Measurements from ENCODE around the gene RFNG.
A peak's percentile ranks its signal among the peaks of the same experiment; 100 is the strongest.

The RFNG gene

GRCh38 chr17:82097919-82098168, 46.2 kb upstream of the RFNG start:
- DNase-seq (ENCODE audit: extremely low read depth, insufficient read length) = no peak
- no peaks in the 10 kb centered on the region for H3K27me3 ChIP-seq (replicated peaks; ENCODE audit: control insufficient read depth, insufficient read depth, low read length)
- H3K4me3 ChIP-seq (replicated peaks; ENCODE audit: low read depth, low read length) = peak overlapping the region; percentile 87
- TF ChIP-seq CTCF (IDR thresholded peaks at IDR 0.05; ENCODE audit: insufficient read depth, low read length, poor library complexity, severe bottlenecking) = no peak
- H3K36me3 ChIP-seq (ENCODE audit: control insufficient read depth, insufficient read depth, low read length) = peaks cover 31% of the 10 kb centered on the region

GRCh38 chr17:82097184-82097918, 45.7 kb upstream of the RFNG start:
- Histone ChIP-seq H3K27me3 (replicated peaks; ENCODE audit: control insufficient read depth, insufficient read depth, low read length) (no peaks in the 10 kb centered on the region), H3K4me3 (replicated peaks; ENCODE audit: low read depth, low read length) (peak overlapping the region; percentile 87), H3K36me3 (ENCODE audit: control insufficient read depth, insufficient read depth, low read length) (peaks cover 32% of the 10 kb centered on the region)
- no peak for TF ChIP-seq CTCF (IDR thresholded peaks at IDR 0.05; ENCODE audit: insufficient read depth, low read length, poor library complexity, severe bottlenecking)
- DNase-seq (ENCODE audit: extremely low read depth, insufficient read length) = peak; percentile 55

- H3K27me3 ChIP-seq (replicated peaks; ENCODE audit: control insufficient read depth, insufficient read depth, low read length) = no peaks in the 10 kb centered on the region
- no peak for TF ChIP-seq CTCF (IDR thresholded peaks at IDR 0.05; ENCODE audit: insufficient read depth, low read length, poor library complexity, severe bottlenecking)
- H3K36me3 ChIP-seq (ENCODE audit: control insufficient read depth, insufficient read depth, low read length) = peaks cover 38% of the 10 kb centered on the region
- no peak for DNase-seq (ENCODE audit: extremely low read depth, insufficient read length)
- H3K4me3 ChIP-seq (replicated peaks; ENCODE audit: low read depth, low read length) = peak overlapping the region; percentile 87
These were observed 45.1 kb upstream of the RFNG start for GRCh38 chr17:82096709-82097183.

- peaks cover 41% of the 10 kb centered on the region for H3K36me3 ChIP-seq (ENCODE audit: control insufficient read depth, insufficient read depth, low read length)
- TF ChIP-seq CTCF (IDR thresholded peaks at IDR 0.05; ENCODE audit: insufficient read depth, low read length, poor library complexity, severe bottlenecking) = no peak
- peak overlapping the region; percentile 87 for H3K4me3 ChIP-seq (replicated peaks; ENCODE audit: low read depth, low read length)
- peak; percentile 22 for DNase-seq (ENCODE audit: extremely low read depth, insufficient read length)
- no peaks in the 10 kb centered on the region for H3K27me3 ChIP-seq (replicated peaks; ENCODE audit: control insufficient read depth, insufficient read depth, low read length)
These were observed 44.4 kb upstream of the RFNG start for GRCh38 chr17:82095777-82096708.

- H3K4me3 ChIP-seq (replicated peaks; ENCODE audit: low read depth, low read length) = no peak overlapping the region
These were observed 43.5 kb upstream of the RFNG start for GRCh38 chr17:82094931-82095776.

More at GRCh38 chr17:82094931-82095776, 43.5 kb upstream of the RFNG start:
- Histone ChIP-seq H3K27me3 (replicated peaks; ENCODE audit: control insufficient read depth, insufficient read depth, low read length) (no peaks in the 10 kb centered on the region), H3K36me3 (ENCODE audit: control insufficient read depth, insufficient read depth, low read length) (peaks cover 46% of the 10 kb centered on the region)
- peak; percentile 21 for DNase-seq (ENCODE audit: extremely low read depth, insufficient read length)
- no peak for TF ChIP-seq CTCF (IDR thresholded peaks at IDR 0.05; ENCODE audit: insufficient read depth, low read length, poor library complexity, severe bottlenecking)

Measured in GM06990 (cell line).